Upper lobe of left lung (tissue), 6 donors: ENCODE results near the gene SYNE3. TPM values are rescaled to one million over a fixed set of nuclear protein-coding genes. Genes with fewer than 3 reads are reported as not detected.

Experiments used
- ATAC-seq, 2 donors: fragments of 200-7000 bp; cut with Tn5 transposase; one replicate each; pipeline ENCODE4 v1.9.1; 2022; ENCODE audit warnings: mild to moderate bottlenecking in 2 of 2, moderate library complexity in 2 of 2; ENCODE audit not compliant: low FRiP score in 2 of 2
- DNase-seq, 2 donors: peaks; one replicate each; pipeline ENCODE4 v3.0.0-alpha.2; 2019 to 2020
- H3K27ac ChIP-seq, 4 donors: fragments of 200-600 bp; sonication (generic); one replicate each; pipeline ENCODE4 v1.5.1; 2016 to 2019
- H3K27me3 ChIP-seq, 4 donors: fragments of 200-600 bp; sonication (generic); one replicate each; pipeline ENCODE4 v1.5.1; 2017 to 2019
- H3K36me3 ChIP-seq, 4 donors: fragments of 200-600 bp; sonication (generic); one replicate each; pipeline ENCODE4 v1.5.1; 2016 to 2019
- H3K4me1 ChIP-seq, 4 donors: fragments of 200-600 bp; sonication (generic); one replicate each; pipeline ENCODE4 v1.5.1; 2018 to 2019
- H3K4me3 ChIP-seq, 4 donors: fragments of 200-600 bp; sonication (generic); one replicate each; pipeline ENCODE4 v1.5.1; 2017 to 2019; ENCODE audit warnings: mild to moderate bottlenecking in 2 of 4, moderate library complexity in 1 of 4
- H3K9me3 ChIP-seq, 4 donors: fragments of 200-600 bp; sonication (generic); one replicate each; pipeline ENCODE4 v1.5.1; 2018 to 2019
- EP300 ChIP-seq, 4 donors: sonication (generic); formaldehyde crosslinking; IDR thresholded peaks; one replicate each; pipeline ENCODE4 v1.5.1; 2017; ENCODE audit warnings: antibody characterized with exemption in 4 of 4, control low read depth in 2 of 4
- POLR2A ChIP-seq, 4 donors: fragments of 450-650 bp; IDR thresholded peaks; one replicate each; pipeline ENCODE4 v1.5.1; 2016 to 2017; ENCODE audit warnings: antibody characterized with exemption in 4 of 4, mild to moderate bottlenecking in 2 of 4
- POLR2AphosphoS5 ChIP-seq, 2 donors: sonication (generic); formaldehyde crosslinking; IDR thresholded peaks; one replicate each; pipeline ENCODE4 v1.5.1; 2017; ENCODE audit warnings: antibody characterized with exemption in 2 of 2
- WGBS, 2 donors: methylation state at CpG; one replicate each; pipeline ENCODE4 v1.1.5; 2017 to 2018; 5-methylcytosine and 5-hydroxymethylcytosine counted together
- total RNA-seq, 6 donors: library from RNA; depleted of rRNA in 4 of 6; stranded (reverse); fragments of >200 nt in 4 of 6; gene quantifications; one replicate each; pipeline versions ENCODE4 v1.1.0 to v1.2.1, GENCODE V29; 2016 to 2021
- TF ChIP-seq, protein P1 (sequence below), 6 experiments: fragments of 450-650 bp in 4 of 6; fragments of 200-600 bp in 2 of 6; sonication (generic) in 2 of 6; IDR thresholded peaks; one replicate each; pipeline ENCODE4 v1.5.1; 2016 to 2019; ENCODE audit warnings: antibody characterized with exemption in 6 of 6
- donor health status: DM: no; HTN: no; CAD: no; lungs with moderate emphysema.
- donor health status: DM: no; HTN: yes; CAD: no; lungs with severe emphysema.

SYNE3 gene
- total RNA-seq, 6 donors from 2014 or later: 15.6 to 38.8 (median 19.0) TPM

DNA sequence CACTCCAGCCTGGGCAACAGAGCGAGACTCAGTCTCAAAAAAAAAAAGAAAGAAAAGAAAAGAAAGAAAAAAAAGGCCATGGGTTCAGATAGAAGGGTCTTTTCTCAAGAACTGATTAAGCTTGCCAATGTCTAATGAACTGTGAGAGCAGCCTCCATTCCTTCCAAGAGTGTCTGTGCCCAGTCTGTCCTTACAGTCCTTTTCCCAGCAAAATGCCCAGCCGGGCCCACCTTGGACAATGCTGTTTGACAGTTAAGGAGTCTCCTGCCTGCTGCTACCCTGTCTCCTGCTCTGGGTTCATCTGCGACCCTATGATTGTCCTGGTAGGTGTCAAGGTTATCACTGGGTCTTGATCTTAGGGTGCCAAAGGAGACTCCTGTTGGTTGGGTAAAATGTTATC, 21.4 kb downstream of the SYNE3 start:
- no peak for DNase-seq
- ATAC-seq: no peak
- Histone ChIP-seq H3K9me3 (no peaks in the 10 kb centered on the region), H3K4me3 (no peak overlapping the region), H3K36me3 (peaks cover 0 to under 1% (median 0%) of the 10 kb centered on the region in 4 donors), H3K27me3 (no peaks in the 10 kb centered on the region), H3K4me1 (peaks cover 30 to 51% (median 36%) of the 10 kb centered on the region in 4 donors), H3K27ac (peak overlapping the region in 3 of 4 donors; percentile 11 to 71 (median 54))
- TF ChIP-seq EP300 (IDR thresholded peaks at IDR 0.05): no peak
- no peak for TF ChIP-seq POLR2A (IDR thresholded peaks at IDR 0.05)
- TF ChIP-seq POLR2AphosphoS5 (IDR thresholded peaks at IDR 0.05): no peak
- TF ChIP-seq, protein P1, sequence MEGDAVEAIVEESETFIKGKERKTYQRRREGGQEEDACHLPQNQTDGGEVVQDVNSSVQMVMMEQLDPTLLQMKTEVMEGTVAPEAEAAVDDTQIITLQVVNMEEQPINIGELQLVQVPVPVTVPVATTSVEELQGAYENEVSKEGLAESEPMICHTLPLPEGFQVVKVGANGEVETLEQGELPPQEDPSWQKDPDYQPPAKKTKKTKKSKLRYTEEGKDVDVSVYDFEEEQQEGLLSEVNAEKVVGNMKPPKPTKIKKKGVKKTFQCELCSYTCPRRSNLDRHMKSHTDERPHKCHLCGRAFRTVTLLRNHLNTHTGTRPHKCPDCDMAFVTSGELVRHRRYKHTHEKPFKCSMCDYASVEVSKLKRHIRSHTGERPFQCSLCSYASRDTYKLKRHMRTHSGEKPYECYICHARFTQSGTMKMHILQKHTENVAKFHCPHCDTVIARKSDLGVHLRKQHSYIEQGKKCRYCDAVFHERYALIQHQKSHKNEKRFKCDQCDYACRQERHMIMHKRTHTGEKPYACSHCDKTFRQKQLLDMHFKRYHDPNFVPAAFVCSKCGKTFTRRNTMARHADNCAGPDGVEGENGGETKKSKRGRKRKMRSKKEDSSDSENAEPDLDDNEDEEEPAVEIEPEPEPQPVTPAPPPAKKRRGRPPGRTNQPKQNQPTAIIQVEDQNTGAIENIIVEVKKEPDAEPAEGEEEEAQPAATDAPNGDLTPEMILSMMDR (IDR thresholded peaks at IDR 0.05): no peak
- WGBS, 2 donors: 89 to 95% methylated on average over 3 of the region's 3 CpGs

- H3K4me1 ChIP-seq: peaks cover 36 to 57% (median 40%) of the 10 kb centered on the region in 4 donors
- WGBS, 2 donors: 81 to 89% methylated on average over 3 to 4 of the region's 4 CpGs
- no peak overlapping the region for H3K27ac ChIP-seq
- H3K9me3 ChIP-seq: no peaks in the 10 kb centered on the region
- TF ChIP-seq POLR2AphosphoS5 (IDR thresholded peaks at IDR 0.05) (no peak), POLR2A (IDR thresholded peaks at IDR 0.05) (no peak), EP300 (IDR thresholded peaks at IDR 0.05) (no peak)
- TF ChIP-seq, protein P1 (IDR thresholded peaks at IDR 0.05): no peak
- H3K27me3 ChIP-seq: no peaks in the 10 kb centered on the region
- no peaks in the 10 kb centered on the region for H3K36me3 ChIP-seq
- ATAC-seq: no peak
- no peak for DNase-seq
- no peak overlapping the region for H3K4me3 ChIP-seq
These were observed 22.0 kb downstream of the SYNE3 start for GRCh38 chr14:95494456-95494855.

DNA sequence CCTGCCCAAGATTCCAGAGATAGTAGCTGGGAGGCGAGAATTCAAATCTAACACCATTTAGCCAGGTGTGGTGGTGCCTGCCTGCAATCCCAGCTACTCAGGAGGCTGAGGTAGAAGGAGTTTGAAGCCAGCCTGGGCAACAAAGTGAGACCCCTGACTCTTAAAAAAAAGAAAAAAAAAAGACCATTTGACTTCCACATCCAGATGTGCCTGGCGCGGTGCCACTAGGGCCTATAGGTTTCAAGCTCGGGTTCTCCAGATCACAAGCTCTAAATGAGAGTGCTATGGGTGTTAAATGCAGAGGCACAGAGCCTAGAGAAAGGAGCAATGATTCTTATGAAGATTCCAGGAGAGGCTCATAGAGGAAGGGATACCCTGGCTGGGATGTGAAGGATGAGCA, 22.5 kb downstream of the SYNE3 start:
- TF ChIP-seq POLR2A (IDR thresholded peaks at IDR 0.05): no peak
- TF ChIP-seq, protein P1 (IDR thresholded peaks at IDR 0.05): no peak
- no peak for TF ChIP-seq POLR2AphosphoS5 (IDR thresholded peaks at IDR 0.05)
- no peak for TF ChIP-seq EP300 (IDR thresholded peaks at IDR 0.05)
- ATAC-seq (no peak), DNase-seq (no peak)
- no peaks in the 10 kb centered on the region for H3K36me3 ChIP-seq
- no peak overlapping the region for H3K27ac ChIP-seq
- peaks cover 41 to 56% (median 44%) of the 10 kb centered on the region in 4 donors for H3K4me1 ChIP-seq
- H3K9me3 ChIP-seq: no peaks in the 10 kb centered on the region
- 91 to 92% methylated on average over 4 of the region's 4 CpGs for WGBS, 2 donors
- no peaks in the 10 kb centered on the region for H3K27me3 ChIP-seq
- no peak overlapping the region for H3K4me3 ChIP-seq

- no peak overlapping the region for H3K27ac ChIP-seq
- no peak for ATAC-seq
These were observed 22.9 kb downstream of the SYNE3 start for GRCh38 chr14:95493503-95493902.

More at GRCh38 chr14:95493503-95493902, 22.9 kb downstream of the SYNE3 start:
- TF ChIP-seq POLR2A (IDR thresholded peaks at IDR 0.05): no peak
- TF ChIP-seq POLR2AphosphoS5 (IDR thresholded peaks at IDR 0.05): no peak
- TF ChIP-seq, protein P1 (IDR thresholded peaks at IDR 0.05): no peak
- no peak for TF ChIP-seq EP300 (IDR thresholded peaks at IDR 0.05)
- Histone ChIP-seq H3K4me1 (peaks cover 43 to 51% (median 45%) of the 10 kb centered on the region in 4 donors), H3K4me3 (no peak overlapping the region), H3K36me3 (no peaks in the 10 kb centered on the region), H3K9me3 (no peaks in the 10 kb centered on the region), H3K27me3 (no peaks in the 10 kb centered on the region)
- 97 to 98% methylated on average over 5 of the region's 5 CpGs for WGBS, 2 donors
- DNase-seq: no peak
